ENCODE measurements around the gene DLL4.

The DLL4 gene

GRCh38 chr15:40891810-40892446 lies 37.2 kb upstream of the DLL4 start:
- ChIA-PET CTCF (interaction anchor here (0.6 to 5.0 kb wide), 16 partner anchors 11 to 212 kb away, joined by 3 to 95 read pairs (median 5); partner anchors contain the start of gene RHOV), POLR2A (ENCODE audit: low non-redundant PET) (no interaction called here)
- peak; percentile 96 for TF ChIP-seq CTCF (conservative IDR thresholded peaks at IDR 0.05; ENCODE audit: low read depth)
- DNase-seq (ENCODE audit: low spot score), result peak; percentile 59
- H3K27ac ChIP-seq, result no peak overlapping the region

- peak overlapping the region; percentile 89 for H3K27ac ChIP-seq
- TF ChIP-seq CTCF (conservative IDR thresholded peaks at IDR 0.05; ENCODE audit: low read depth), result no peak
- ChIA-PET CTCF (interaction anchor here (0.6 to 5.0 kb wide), 13 partner anchors 12 to 211 kb away, joined by 3 to 95 read pairs (median 6); partner anchors contain the start of gene RHOV), POLR2A (ENCODE audit: low non-redundant PET) (no interaction called here)
- no peak for DNase-seq (ENCODE audit: low spot score)
These were observed 36.6 kb upstream of the DLL4 start for GRCh38 chr15:40892447-40893012.

- no peak for TF ChIP-seq CTCF (conservative IDR thresholded peaks at IDR 0.05; ENCODE audit: low read depth)
- DNase-seq (ENCODE audit: low spot score), result no peak
- H3K27ac ChIP-seq, result peak overlapping the region; percentile 89
- POLR2A ChIA-PET (ENCODE audit: low non-redundant PET), result interaction anchor here (1.3 kb wide), 1 partner anchor 35 kb away, joined by 5 read pairs; no protein-coding TSS in a partner anchor
- CTCF ChIA-PET, result interaction anchor here (0.9 to 5.0 kb wide), 10 partner anchors 10 to 211 kb away, joined by 6 to 157 read pairs (median 9); partner anchors contain the start of gene RHOV
These were observed 36.0 kb upstream of the DLL4 start for GRCh38 chr15:40893019-40893670.

GRCh38 chr15:40893733-40894680 lies 35.1 kb upstream of the DLL4 start, which contains the start of gene VPS18:
Gene VPS18 (plus strand): TSS chr15:40894450. CDS start chr15:40894769, 319 bp downstream.
- TF ChIP-seq CTCF (conservative IDR thresholded peaks at IDR 0.05; ENCODE audit: low read depth), result peak; percentile 98
- ChIA-PET POLR2A (ENCODE audit: low non-redundant PET) (interaction anchor here (0.6 to 1.3 kb wide), 5 partner anchors 22 to 79 kb away, joined by 3 to 6 read pairs (median 4); no protein-coding TSS in a partner anchor), CTCF (interaction anchor here (0.5 to 5.0 kb wide), 32 partner anchors 9 to 667 kb away, joined by 3 to 157 read pairs (median 4); partner anchors contain the start of genes PPP1R14D and RHOV)
- H3K27ac ChIP-seq, result peak within 1 kb of the TSS; percentile 89
- DNase-seq (ENCODE audit: low spot score), result peak; percentile 92

GRCh38 chr15:40894681-40895448 lies 34.3 kb upstream of the DLL4 start:
- DNase-seq (ENCODE audit: low spot score), result peak; percentile 82
- peak; percentile 50 for TF ChIP-seq CTCF (conservative IDR thresholded peaks at IDR 0.05; ENCODE audit: low read depth)
- ChIA-PET POLR2A (ENCODE audit: low non-redundant PET) (interaction anchor here (0.6 to 1.3 kb wide), 4 partner anchors 23 to 78 kb away, joined by 3 to 6 read pairs (median 4); no protein-coding TSS in a partner anchor), CTCF (interaction anchor here (0.6 to 5.0 kb wide), 27 partner anchors 8 to 298 kb away, joined by 3 to 157 read pairs (median 4); partner anchors contain the start of genes PPP1R14D and RHOV)
- H3K27ac ChIP-seq, result peak overlapping the region; percentile 89
